ENCODE results near the gene OTOP3.

- TF ChIP-seq, protein P1, sequence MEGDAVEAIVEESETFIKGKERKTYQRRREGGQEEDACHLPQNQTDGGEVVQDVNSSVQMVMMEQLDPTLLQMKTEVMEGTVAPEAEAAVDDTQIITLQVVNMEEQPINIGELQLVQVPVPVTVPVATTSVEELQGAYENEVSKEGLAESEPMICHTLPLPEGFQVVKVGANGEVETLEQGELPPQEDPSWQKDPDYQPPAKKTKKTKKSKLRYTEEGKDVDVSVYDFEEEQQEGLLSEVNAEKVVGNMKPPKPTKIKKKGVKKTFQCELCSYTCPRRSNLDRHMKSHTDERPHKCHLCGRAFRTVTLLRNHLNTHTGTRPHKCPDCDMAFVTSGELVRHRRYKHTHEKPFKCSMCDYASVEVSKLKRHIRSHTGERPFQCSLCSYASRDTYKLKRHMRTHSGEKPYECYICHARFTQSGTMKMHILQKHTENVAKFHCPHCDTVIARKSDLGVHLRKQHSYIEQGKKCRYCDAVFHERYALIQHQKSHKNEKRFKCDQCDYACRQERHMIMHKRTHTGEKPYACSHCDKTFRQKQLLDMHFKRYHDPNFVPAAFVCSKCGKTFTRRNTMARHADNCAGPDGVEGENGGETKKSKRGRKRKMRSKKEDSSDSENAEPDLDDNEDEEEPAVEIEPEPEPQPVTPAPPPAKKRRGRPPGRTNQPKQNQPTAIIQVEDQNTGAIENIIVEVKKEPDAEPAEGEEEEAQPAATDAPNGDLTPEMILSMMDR (optimal IDR thresholded peaks at IDR 0.05 in 1 of 3, IDR thresholded peaks at IDR 0.05 in 1 of 3, conservative IDR thresholded peaks at IDR 0.05 in 1 of 3; ENCODE audit: extremely low read depth in 1 of 3, insufficient read depth in 2 of 3, low read length in 3 of 3): no peak
- no peak for TF ChIP-seq EZH2 (IDR thresholded peaks at IDR 0.05; ENCODE audit: low read length)
Observed at GRCh38 chr17:74968361-74968780, 32.7 kb downstream of the OTOP3 start.
